NCI-H2107 (cell line): ENCODE results near the gene ARHGDIA.

Experiments
- DNase-seq: peaks from one replicate; lab custom pipeline; 2025; lab: John Stamatoyannopoulos, UW

Gene ARHGDIA

GRCh38 chr17:81888105-81888987 is 17.2 kb upstream of the ARHGDIA start:
- DNase-seq: no peak

DNA sequence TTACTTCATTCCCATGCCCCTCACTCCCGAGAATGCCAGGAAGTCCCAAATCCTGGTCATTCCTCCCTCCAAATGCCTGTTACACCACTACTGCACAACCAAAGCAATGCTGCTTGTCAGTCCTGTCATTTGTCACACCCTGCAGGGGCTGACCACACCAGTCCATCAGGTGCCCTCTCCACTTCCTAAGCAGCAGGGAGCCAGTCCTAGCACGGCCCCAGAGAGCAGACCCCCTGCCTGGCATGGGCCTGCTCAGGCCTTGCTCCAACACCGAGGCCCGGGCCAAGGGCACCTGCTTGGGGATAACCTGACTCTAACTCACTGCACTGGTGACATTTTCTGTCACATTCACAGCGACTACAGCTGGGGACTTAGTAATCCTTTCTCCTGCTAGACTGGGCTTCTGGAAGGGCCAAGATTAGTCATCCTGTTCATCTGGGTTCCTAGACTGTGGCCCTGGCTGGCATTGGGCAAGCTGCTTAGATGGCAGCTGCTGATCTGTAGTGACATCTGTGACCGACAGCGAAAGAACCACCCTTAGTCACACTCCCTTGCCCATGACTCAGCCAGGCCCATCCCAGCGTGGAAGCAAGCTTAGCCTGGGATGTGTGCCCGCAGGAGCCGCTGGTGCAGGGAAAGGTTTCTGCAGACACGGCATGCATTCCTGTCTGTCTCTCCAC is 14.9 kb upstream of the ARHGDIA start:
- no peak for DNase-seq

GRCh38 chr17:81885454-81885853 is 14.3 kb upstream of the ARHGDIA start:
- no peak for DNase-seq

DNA sequence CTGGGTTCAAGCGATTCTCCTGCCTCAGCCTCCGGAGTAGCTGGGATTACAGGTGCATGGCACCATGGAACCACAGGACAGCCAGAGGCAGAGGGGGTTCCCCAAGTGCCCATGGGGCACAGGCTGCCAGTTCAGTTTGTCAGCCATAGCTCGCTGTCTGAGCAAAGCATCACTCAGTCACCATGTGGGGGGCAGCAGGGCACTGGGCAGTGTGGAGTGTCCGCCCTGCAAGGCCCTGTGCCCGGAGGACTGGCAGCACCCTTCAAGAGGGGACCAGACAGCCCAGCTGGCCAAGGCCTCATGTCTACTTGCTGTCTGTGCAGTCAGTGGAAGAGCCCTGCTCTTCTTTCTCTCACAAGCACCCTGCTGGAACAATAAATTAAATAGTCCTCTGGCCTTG is 13.8 kb upstream of the ARHGDIA start:
- DNase-seq: no peak

DNA sequence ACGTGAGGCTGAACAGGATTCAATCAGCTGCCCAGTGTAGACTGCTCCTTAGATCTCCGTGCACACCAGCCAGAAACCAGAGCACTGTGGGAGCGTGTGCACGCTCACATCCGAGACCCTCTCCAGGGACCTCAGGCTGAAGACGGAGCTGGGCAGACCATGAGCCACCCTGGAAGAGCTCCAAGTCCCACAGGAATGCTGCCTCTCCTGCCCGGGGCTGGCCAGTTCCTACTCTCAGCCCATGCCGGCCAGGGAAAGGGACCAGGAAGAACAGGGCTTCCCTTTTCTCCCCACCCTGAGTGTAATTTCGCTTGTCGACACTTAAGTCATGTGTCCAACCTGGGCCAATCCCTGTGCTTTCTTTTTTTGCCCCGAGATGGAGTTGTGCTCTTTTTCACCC is 13.4 kb upstream of the ARHGDIA start:
- no peak for DNase-seq

DNA sequence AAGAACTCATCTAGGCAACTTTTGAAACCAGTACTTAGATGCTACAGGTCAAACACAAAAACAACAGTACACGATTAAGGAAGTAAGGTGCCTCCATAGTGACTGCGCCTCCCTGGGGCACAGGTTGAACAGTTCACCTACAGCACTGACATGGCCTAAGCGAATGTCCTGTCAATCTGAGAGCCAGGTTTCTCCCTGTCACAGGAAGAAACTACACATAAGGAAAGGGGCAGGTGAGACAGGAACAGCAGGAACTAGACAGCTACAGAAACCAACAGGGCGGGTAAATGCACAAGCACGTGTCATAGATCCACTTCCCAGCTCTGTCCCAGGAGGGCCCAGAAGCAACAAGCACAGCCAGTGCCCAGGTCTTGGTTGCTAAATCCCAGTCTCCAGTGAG is 8.0 kb upstream of the ARHGDIA start:
- no peak for DNase-seq

DNA sequence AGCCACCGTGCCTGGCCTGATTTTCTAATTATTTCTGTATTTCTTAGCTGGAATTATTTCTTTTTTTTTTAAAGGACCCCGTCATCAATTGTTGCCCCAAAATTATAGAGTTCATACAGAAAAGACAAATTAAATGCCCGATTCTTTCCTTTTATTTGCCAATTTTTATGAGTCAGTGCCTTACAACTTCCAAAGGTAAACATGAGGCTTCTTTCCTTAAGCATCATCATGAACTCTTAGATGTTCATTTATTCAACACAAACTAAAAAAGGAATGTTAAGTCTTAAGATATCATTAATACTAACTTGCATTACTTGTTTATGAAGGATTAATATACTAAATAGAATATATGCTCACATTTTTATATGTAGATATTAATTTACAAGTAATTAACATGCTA is 7.2 kb upstream of the ARHGDIA start:
- no peak for DNase-seq

DNA sequence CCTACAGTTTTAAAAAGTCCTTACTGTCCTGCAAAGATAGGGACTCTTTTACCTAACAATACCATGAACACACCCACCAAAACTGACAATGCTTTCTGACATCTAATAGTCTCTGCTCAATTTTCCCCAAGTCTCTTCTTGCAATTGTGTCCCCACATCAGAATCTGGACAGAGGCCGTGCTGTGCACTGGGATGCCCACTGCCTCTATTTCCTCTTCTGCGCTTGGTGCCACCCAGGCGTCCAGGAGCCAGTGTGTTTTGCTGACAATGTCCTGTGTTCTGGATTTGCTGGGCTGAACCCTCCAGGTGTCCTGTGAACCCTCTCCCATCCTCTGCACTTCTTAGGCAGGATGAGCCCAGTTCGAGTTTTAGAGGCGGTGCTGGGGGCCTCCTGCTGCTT is 6.4 kb upstream of the ARHGDIA start:
- DNase-seq: no peak

DNA sequence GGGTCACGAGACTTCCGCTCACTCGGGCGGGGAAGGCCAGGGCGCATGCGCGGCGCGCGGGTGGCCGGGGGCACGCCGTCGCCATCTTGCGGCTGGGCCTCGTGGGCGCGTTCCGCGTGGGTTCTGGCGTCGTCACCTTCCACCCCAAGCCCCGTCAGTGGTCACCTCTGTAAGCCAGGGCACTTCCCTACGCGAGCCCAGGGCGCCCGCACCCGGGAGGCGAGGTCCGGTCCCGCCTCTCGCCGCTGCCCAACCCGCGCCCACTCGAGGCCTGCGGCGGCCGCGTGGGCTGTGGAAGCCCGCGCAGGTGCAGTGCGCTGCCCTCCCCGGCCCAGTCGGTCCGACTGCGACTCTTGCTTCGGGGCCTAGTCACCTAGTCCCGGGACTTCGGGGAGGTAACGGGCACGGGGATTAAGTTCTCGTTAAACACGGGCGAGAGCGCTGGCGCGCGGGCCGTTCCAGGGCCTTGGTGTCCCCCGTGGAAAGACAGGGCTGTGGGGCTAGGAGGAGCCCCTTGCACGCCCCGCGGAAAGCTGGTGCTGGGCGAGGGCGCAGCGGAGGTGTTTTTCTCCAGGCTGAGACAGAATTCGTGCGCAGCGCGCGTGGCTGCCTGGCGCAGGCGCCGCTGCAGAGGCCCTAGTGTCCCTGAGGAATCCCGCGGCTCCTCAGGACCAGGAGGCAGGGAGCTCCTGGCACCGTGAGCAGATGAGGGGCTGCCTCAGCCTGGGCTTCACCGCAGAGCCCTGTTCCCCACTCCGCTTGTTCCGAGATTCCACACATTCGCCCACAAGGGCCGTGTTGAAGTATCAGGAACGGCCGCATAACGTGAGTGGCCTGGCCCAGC is 472 bp upstream of the ARHGDIA start:
- peak; percentile 88 for DNase-seq

- no peak for DNase-seq
These were observed 781 bp downstream of the ARHGDIA start for GRCh38 chr17:81870131-81870980.

DNA sequence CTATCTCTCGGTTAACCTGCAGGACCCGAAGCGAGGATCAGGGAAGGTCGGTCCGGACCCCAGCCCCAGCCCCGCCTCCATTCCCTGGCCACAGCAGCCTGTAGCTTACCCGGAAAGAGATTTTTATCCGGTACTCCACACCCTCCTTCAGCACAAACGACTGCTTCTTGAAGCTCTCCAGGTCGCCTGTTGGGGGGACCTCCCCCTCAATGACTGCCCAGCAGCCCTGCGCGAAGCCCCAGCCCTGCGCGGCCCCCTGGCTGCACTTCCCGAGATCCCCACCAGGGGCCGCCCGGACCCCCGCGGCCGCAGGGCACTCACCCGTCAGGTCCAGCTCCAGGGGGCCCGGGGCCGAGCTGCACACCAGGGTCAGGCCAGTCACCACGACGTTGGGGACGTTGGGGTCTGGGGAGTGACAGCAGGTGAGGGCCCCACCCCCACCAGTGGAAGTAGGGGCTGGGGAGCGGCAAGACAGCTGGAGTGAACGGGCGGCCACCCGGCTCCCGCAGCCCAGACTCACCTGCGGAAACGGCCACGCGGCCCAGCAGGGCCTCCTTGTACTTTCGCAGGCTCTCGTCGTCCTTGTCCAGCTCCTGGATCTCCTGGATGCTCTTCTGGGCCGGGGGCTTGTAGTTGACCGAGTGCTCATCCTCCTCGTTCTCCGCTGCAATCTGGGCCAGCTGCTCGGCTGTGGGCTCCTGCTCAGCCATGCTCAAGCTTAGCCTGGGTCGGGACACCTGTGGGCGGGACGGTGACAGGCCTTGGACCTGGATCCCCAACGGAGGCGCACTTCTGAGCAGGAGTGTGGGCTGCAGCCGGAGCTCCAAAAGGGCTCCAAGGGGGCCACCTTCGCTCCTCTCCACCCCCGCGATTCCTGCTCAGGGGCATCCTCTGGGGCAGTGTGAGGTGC is 1.7 kb downstream of the ARHGDIA start:
- no peak for DNase-seq

DNA sequence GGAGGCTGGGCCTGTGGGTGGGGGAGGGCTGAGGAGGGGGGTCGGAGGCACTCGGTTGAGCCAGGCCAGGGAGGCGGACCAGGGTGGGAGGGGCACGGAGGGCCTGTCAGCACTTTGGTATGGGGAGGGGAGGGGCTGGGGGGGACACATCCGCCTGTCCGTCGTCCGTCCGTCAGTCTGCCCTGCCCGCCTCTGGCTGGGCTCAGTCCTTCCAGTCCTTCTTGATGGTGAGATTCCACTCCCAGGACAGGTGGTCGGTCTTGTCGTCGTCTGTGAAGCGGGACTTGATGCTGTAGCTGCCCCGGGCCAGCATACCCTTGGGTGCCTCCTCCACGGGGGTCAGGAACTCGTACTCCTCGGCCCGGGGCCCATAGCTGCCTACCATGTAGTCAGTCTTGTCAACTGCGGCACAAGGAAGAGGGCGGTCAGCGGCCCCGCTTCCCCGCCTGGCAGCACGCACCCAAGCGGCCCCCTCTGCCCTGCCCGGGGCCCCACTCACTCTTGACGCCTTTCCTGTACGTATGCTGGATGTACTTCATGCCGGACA is 2.4 kb downstream of the ARHGDIA start:
- DNase-seq: no peak

GRCh38 chr17:81867991-81868673 is 3.0 kb downstream of the ARHGDIA start:
- DNase-seq: no peak

- no peak for DNase-seq
These were observed 3.8 kb downstream of the ARHGDIA start for GRCh38 chr17:81867170-81867990.

DNA sequence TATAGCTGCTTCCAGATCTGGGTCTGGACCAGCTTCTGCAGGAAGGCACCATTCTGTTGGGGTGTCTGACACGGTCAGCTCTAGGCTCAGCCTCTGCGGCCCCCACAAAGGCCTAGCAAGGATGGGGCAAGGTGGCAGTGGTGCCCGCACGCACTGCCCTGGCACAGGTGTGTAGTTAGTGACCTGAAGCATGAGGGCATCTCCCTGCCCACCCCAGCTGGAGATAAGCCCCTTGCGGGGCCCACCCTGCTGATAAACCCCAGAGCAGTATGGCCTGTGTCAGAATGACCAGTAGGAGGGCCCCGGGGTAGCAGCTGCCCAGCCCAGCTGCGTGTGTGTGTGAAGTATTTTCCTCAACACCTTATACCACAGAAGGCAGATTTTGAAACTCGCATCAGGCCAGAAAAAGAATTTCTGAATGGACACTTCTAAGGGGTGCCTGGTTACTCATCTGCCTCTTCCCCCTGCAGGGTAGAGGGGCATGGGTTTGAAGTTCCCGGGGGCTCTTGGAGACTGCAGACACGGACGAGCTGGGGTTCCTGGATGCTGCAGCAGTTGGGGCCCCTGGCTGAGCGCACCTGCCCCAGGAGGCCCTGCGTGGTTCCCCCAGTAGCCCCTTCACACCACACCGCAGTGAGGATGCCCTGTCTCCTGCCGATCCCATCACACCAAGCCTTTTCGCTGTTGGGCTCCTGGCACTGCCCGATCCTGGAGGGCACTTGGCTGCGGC is 4.5 kb downstream of the ARHGDIA start:
- DNase-seq: no peak

DNA sequence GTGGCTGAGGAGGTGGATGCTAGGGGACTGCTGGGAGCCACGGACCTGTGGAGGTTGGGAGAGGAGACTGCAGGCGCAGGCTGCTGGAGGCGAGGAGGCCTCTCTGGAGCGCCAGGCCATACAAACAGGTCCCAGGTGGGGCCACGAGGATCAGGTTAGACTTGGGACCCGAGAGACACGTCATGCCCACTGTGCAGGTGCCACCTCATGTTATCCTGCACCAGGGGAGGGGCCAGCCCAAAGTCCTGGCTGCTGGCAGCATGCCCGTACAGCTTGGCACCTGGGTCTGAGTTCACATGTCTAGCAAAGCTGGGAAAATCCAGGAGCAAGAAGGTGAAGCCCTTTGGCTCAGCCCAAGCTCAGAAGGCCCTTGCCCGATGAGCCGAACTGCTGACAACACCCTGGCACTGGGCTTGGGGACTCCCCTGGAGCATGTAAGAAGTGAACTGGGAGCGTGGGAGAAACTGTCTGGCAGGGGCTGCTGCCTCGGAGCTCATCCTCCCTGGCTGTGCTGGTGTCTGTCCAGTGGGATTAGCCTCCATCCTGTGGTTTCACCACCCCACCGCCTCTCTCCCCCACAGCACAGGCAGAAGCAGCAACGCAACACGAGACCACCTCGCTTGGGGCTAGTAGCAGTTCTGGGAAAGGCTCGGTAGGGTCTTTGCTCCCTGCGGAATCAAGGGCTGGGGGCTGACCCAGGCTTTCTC is 5.3 kb downstream of the ARHGDIA start:
- peak; percentile 77 for DNase-seq

- DNase-seq: no peak
These were observed 5.8 kb downstream of the ARHGDIA start for GRCh38 chr17:81865358-81865732.
